Loucy (cell line): ENCODE results near the gene ZNF84.

Experiments used
- H2AFZ ChIP-seq: fragments of 200-600 bp; sonication (generic); 2 replicates; pipeline ENCODE4 v1.6.0; 2016; ENCODE audit warnings: antibody characterized with exemption, mild to moderate bottlenecking, low read length, moderate library complexity
- H3F3A ChIP-seq: fragments of 200-600 bp; 2 replicates; pipeline ENCODE4 v1.6.0; 2016; ENCODE audit warnings: antibody characterized with exemption, low read depth, mild to moderate bottlenecking
- H3K27me3 ChIP-seq: fragments of 200-600 bp; sonication (generic); 2 replicates; pipeline ENCODE4 v1.6.1; 2014; ENCODE audit warnings: low read length, mild to moderate bottlenecking; ENCODE audit not compliant: insufficient read depth, poor library complexity, severe bottlenecking
- H3K36me3 ChIP-seq: fragments of 200-600 bp; sonication (generic); 2 replicates; pipeline ENCODE4 v1.6.1; 2016; ENCODE audit warnings: low read length; ENCODE audit not compliant: insufficient read depth
- H3K4me1 ChIP-seq: fragments of 200-600 bp; sonication (generic); 2 replicates; pipeline ENCODE4 v1.5.1; 2014; ENCODE audit warnings: low read length, mild to moderate bottlenecking; ENCODE audit not compliant: insufficient read depth, poor library complexity, severe bottlenecking
- H3K4me2 ChIP-seq: fragments of 200-600 bp; sonication (generic); 2 replicates; pipeline ENCODE4 v1.6.0; 2014; ENCODE audit warnings: antibody characterized with exemption, low read length, low read depth, mild to moderate bottlenecking; ENCODE audit not compliant: poor library complexity, severe bottlenecking
- H3K4me3 ChIP-seq: fragments of 200-600 bp; sonication (generic); 2 replicates; pipeline ENCODE4 v1.5.1; 2014; ENCODE audit warnings: low read length, mild to moderate bottlenecking, mixed read lengths; ENCODE audit not compliant: poor library complexity, severe bottlenecking
- H3K79me2 ChIP-seq: fragments of 200-600 bp; sonication (generic); 2 replicates; pipeline ENCODE4 v1.6.1; 2014; ENCODE audit warnings: low read length; ENCODE audit not compliant: insufficient read depth
- H3K9ac ChIP-seq: fragments of 200-600 bp; sonication (generic); 2 replicates; pipeline ENCODE4 v1.6.0; 2014; ENCODE audit warnings: mild to moderate bottlenecking, low read depth, low read length, moderate library complexity; ENCODE audit not compliant: poor library complexity, severe bottlenecking
- H3K9me2 ChIP-seq: fragments of 200-600 bp; sonication (generic); replicated peaks from 2 replicates; pipeline ENCODE4 v1.6.1; 2016; ENCODE audit warnings: low read depth, low read length, mixed read lengths
- H3K9me3 ChIP-seq: fragments of 200-600 bp; sonication (generic); 2 replicates; pipeline ENCODE4 v1.6.1; 2014; ENCODE audit warnings: mild to moderate bottlenecking, antibody characterized with exemption, low read length, low read depth; ENCODE audit not compliant: insufficient read depth
- H4K20me1 ChIP-seq: fragments of 200-600 bp; sonication (generic); 2 replicates; pipeline ENCODE4 v1.6.0; 2014; ENCODE audit warnings: antibody characterized with exemption, low read length, mild to moderate bottlenecking; ENCODE audit not compliant: insufficient read depth, poor library complexity, severe bottlenecking
- CTCF ChIP-seq: fragments of 200-600 bp; sonication (generic); conservative IDR thresholded peaks from 2 replicates; pipeline ENCODE4 v1.5.1; 2014; ENCODE audit warnings: mild to moderate bottlenecking, antibody characterized with exemption, low read length
- EZH2phosphoT487 ChIP-seq: fragments of 200-600 bp; IDR thresholded peaks from 2 replicates; pipeline ENCODE4 v1.6.1; 2018; ENCODE audit warnings: antibody characterized with exemption, mild to moderate bottlenecking, moderate library complexity, borderline replicate concordance

The ZNF84 gene

GRCh38 chr12:133037207-133038005 is at the start of gene ZNF84:
Gene ZNF84 (plus strand): TSS chr12:133037509. CDS start chr12:133041468, 3,959 bp downstream.
- Histone ChIP-seq H3F3A (no peaks in the 10 kb centered on the region), H3K4me2 (peak within 1 kb of the TSS; percentile 86), H3K9me3 (peaks cover 10% of the 10 kb centered on the region; the same call in 1 of the 2 replicates), H3K9ac (peak within 1 kb of the TSS; percentile 88), H3K79me2 (peaks cover 46% of the 10 kb centered on the region), H3K36me3 (peaks cover 16% of the 10 kb centered on the region), H3K27me3 (no peaks in the 10 kb centered on the region), H3K4me1 (peaks cover 14% of the 10 kb centered on the region), H4K20me1 (peaks cover 7% of the 10 kb centered on the region), H3K9me2 (no peaks in the 10 kb centered on the region), H3K4me3 (peak within 1 kb of the TSS; percentile 91), H2AFZ (peak within 1 kb of the TSS; percentile 90)
- no peak for TF ChIP-seq EZH2phosphoT487
- TF ChIP-seq CTCF = no peak

- Histone ChIP-seq H4K20me1 (peaks cover 3% of the 10 kb centered on the region), H3K4me3 (no peak overlapping the region), H2AFZ (no peak overlapping the region), H3K36me3 (peaks cover 4% of the 10 kb centered on the region; the same call in 1 of the 2 replicates), H3F3A (no peaks in the 10 kb centered on the region), H3K9me3 (peaks cover 45% of the 10 kb centered on the region), H3K9ac (no peak overlapping the region), H3K4me1 (no peaks in the 10 kb centered on the region), H3K9me2 (no peaks in the 10 kb centered on the region), H3K79me2 (peaks cover 58% of the 10 kb centered on the region; the same call in 1 of the 2 replicates), H3K27me3 (no peaks in the 10 kb centered on the region), H3K4me2 (no peak overlapping the region)
- no peak for TF ChIP-seq CTCF
- no peak for TF ChIP-seq EZH2phosphoT487
Observed at GRCh38 chr12:132998741-132999140, 38.6 kb upstream of the ZNF84 start.

GRCh38 chr12:133010657-133011297 is 26.5 kb upstream of the ZNF84 start:
- Histone ChIP-seq H3K27me3 (no peaks in the 10 kb centered on the region), H2AFZ (no peak overlapping the region), H3F3A (no peaks in the 10 kb centered on the region), H3K4me3 (no peak overlapping the region), H4K20me1 (no peaks in the 10 kb centered on the region), H3K4me2 (no peak overlapping the region), H3K9me3 (peaks cover 47% of the 10 kb centered on the region; the same call in 1 of the 2 replicates), H3K9ac (no peak overlapping the region), H3K36me3 (peaks cover 79% of the 10 kb centered on the region), H3K9me2 (no peaks in the 10 kb centered on the region), H3K4me1 (no peaks in the 10 kb centered on the region), H3K79me2 (peaks cover 3% of the 10 kb centered on the region; the same call in 1 of the 2 replicates)
- TF ChIP-seq EZH2phosphoT487 = no peak
- no peak for TF ChIP-seq CTCF
